Stromal cell of bone marrow (primary cell): ENCODE data around the gene RNF213.
"Not testable (repeated sequence)": the region's sequence is repeated elsewhere in the genome, so short reads cannot be mapped to it uniquely, and the experiment has no call there.

Experiments used
- DNase-seq: peaks from one replicate; pipeline ENCODE4 v3.0.0-alpha.2; 2012; ENCODE audit warnings: low read depth

Gene RNF213

GRCh38 chr17:80252871-80253270 lies 7.8 kb upstream of the RNF213 start:
- no peak for DNase-seq

GRCh38 chr17:80253631-80254395 lies 6.8 kb upstream of the RNF213 start:
- DNase-seq, result no peak

GRCh38 chr17:80254396-80255251 lies 6.0 kb upstream of the RNF213 start:
- DNase-seq, result peak; percentile 76

- no peak for DNase-seq
Observed at GRCh38 chr17:80256034-80256350, 4.7 kb upstream of the RNF213 start.

- no peak for DNase-seq
Observed at GRCh38 chr17:80257716-80258213, 2.9 kb upstream of the RNF213 start.

- DNase-seq, result not testable (repeated sequence)
Observed at GRCh38 chr17:80258296-80258695, 2.4 kb upstream of the RNF213 start.

GRCh38 chr17:80259457-80260068 lies 1.1 kb upstream of the RNF213 start:
- no peak for DNase-seq

- no peak for DNase-seq
Observed at GRCh38 chr17:80260069-80260535, 550 bp upstream of the RNF213 start.

GRCh38 chr17:80261159-80261894 lies 675 bp downstream of the RNF213 start:
- DNase-seq, result no peak

- no peak for DNase-seq
Observed at GRCh38 chr17:80261895-80262279, 1.2 kb downstream of the RNF213 start.

GRCh38 chr17:80262291-80262690 lies 1.6 kb downstream of the RNF213 start:
- no peak for DNase-seq

GRCh38 chr17:80262775-80263244 lies 2.2 kb downstream of the RNF213 start:
- DNase-seq, result no peak

- DNase-seq, result peak; percentile 83
Observed at GRCh38 chr17:80263253-80264204, 2.9 kb downstream of the RNF213 start.

- no peak for DNase-seq
Observed at GRCh38 chr17:80264205-80265075, 3.8 kb downstream of the RNF213 start.

GRCh38 chr17:80265205-80266068 lies 4.8 kb downstream of the RNF213 start:
- DNase-seq, result no peak

GRCh38 chr17:80267391-80267790 lies 6.7 kb downstream of the RNF213 start:
- no peak for DNase-seq

GRCh38 chr17:80268427-80268826 lies 7.8 kb downstream of the RNF213 start:
- DNase-seq, result no peak

GRCh38 chr17:80269405-80269807 lies 8.8 kb downstream of the RNF213 start:
- DNase-seq, result no peak

GRCh38 chr17:80270104-80270503 lies 9.5 kb downstream of the RNF213 start:
- DNase-seq, result no peak
